ENCODE measurements around the gene FARP1.

DNA sequence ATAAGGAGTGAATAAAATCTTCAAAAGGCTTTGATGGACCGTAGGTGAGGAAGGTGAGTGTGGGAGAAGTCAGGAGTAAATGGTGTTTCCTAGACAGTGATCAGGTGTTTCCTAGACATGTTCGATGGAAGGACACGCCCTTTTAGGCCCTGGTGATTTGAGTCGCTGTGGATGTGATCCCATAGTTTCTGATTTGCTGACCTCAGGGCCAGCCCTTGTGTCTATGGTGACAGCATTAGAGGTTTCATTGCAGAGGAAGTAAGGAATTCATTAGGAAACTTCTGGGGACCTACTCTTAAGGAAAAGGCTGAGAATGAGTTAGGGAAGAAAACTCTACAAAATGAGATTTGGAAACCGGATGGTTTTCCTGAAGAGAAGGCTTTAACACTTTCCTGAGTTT lies 65.7 kb downstream of the FARP1 start:
- TF ChIP-seq CTCF (IDR thresholded peaks at IDR 0.05) (no peak), POLR2AphosphoS5 (IDR thresholded peaks at IDR 0.05) (no peak), POLR2A (IDR thresholded peaks at IDR 0.05) (no peak), EP300 (IDR thresholded peaks at IDR 0.05) (no peak)

Data from suprapubic skin (tissue), 4 donors.